Measurements from ENCODE around the gene MPC2.

Gene MPC2

GRCh38 chr1:167940264-167940663 is 3.4 kb upstream of the MPC2 start:
- H3K4me2 ChIP-seq (ENCODE audit: insufficient read depth, low read length, poor library complexity, severe bottlenecking): no peak overlapping the region
- no peak overlapping the region for H2AK5ac ChIP-seq (ENCODE audit: low read depth, low read length)
- no peak overlapping the region for H3K4me3 ChIP-seq (ENCODE audit: low read length in 2 of 2)
- peaks cover 2% of the 10 kb centered on the region for H3K79me1 ChIP-seq (ENCODE audit: low read depth, low read length)
- no peaks in the 10 kb centered on the region for H3K36me3 ChIP-seq (replicated peaks in 1 of 2; ENCODE audit: control insufficient read depth in 2 of 2, insufficient read depth in 2 of 2, low read length in 2 of 2)
- H3K27me3 ChIP-seq (ENCODE audit: control insufficient read depth in 3 of 3, insufficient read depth in 3 of 3, low read depth in 1 of 3, low read length in 3 of 3): no peaks in the 10 kb centered on the region
- H4K91ac ChIP-seq (ENCODE audit: low read depth, low read length, poor library complexity): no peak overlapping the region
- no peak overlapping the region for H3K18ac ChIP-seq (ENCODE audit: low read length)
- H2BK5ac ChIP-seq (ENCODE audit: low read length): no peak overlapping the region
- H3K27ac ChIP-seq (replicated peaks; ENCODE audit: low read length): no peak overlapping the region
- H3K4me1 ChIP-seq (ENCODE audit: control insufficient read depth in 2 of 2, insufficient read depth in 1 of 2, low read depth in 1 of 2, low read length in 2 of 2): peaks cover 0 to 3% of the 10 kb centered on the region in 2 donors
- peaks cover 0 to 2% of the 10 kb centered on the region in 2 donors for H3K9me3 ChIP-seq (replicated peaks in 1 of 2; ENCODE audit: control insufficient read depth in 2 of 2, insufficient read depth in 1 of 2, low read depth in 1 of 2, low read length in 2 of 2)
- no peak overlapping the region for H3K23ac ChIP-seq (ENCODE audit: low read depth, low read length, poor library complexity)
- H4K8ac ChIP-seq (ENCODE audit: low read depth, low read length): no peak overlapping the region
- H3K4ac ChIP-seq (ENCODE audit: low read length): no peak overlapping the region
- WGBS, 2 donors (ENCODE audit: extremely low coverage in 2 of 2, insufficient read length in 2 of 2, insufficient replicate concordance in 1 of 2): no CpG with 5 or more reads among the region's 2 CpGs
- no peak for DNase-seq (ENCODE audit: low spot score)
- H2BK12ac ChIP-seq (ENCODE audit: low read length): no peak overlapping the region
- no peak overlapping the region for H3K14ac ChIP-seq (ENCODE audit: low read length)
- no peak overlapping the region for H2BK120ac ChIP-seq (ENCODE audit: low read depth, low read length)
- H2BK15ac ChIP-seq (ENCODE audit: low read length): no peak overlapping the region
- H3K9ac ChIP-seq (ENCODE audit: low read depth, low read length, poor library complexity): no peak overlapping the region
- no peak overlapping the region for H2AFZ ChIP-seq (ENCODE audit: low read length)

DNA sequence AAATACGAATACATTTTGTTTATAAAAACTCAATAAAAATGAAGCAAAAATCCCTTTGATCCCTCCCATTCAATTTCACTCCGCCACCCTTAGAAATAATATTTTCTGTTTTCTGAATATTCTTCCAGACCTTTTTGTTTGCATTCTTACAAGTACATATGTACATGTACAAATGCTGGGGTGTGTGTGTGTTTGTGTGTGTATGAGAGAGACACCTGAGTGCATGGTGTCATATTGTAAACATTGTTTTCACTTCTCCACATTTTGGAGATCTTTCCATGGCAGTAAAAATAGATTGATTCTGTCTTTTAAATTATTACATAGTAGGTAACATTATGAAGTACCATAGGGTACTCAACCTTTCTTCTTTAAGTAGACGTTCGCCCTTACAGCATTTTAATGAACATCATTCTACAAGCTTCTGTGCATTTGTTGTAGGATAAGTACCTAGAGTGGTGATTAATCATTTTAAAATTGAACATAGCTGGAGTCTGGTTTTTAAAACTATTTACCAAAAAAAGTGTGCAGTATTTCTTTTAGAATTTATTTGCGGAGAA is 1.3 kb upstream of the MPC2 start:
- Histone ChIP-seq H3K4me3 (ENCODE audit: low read length in 2 of 2) (peak overlapping the region in 1 of 2 donors; percentile 79), H2BK15ac (ENCODE audit: low read length) (no peak overlapping the region), H2BK5ac (ENCODE audit: low read length) (no peak overlapping the region), H3K27ac (replicated peaks; ENCODE audit: low read length) (no peak overlapping the region), H3K36me3 (replicated peaks in 1 of 2; ENCODE audit: control insufficient read depth in 2 of 2, insufficient read depth in 2 of 2, low read length in 2 of 2) (no peaks in the 10 kb centered on the region), H3K4me2 (ENCODE audit: insufficient read depth, low read length, poor library complexity, severe bottlenecking) (no peak overlapping the region), H3K14ac (ENCODE audit: low read length) (no peak overlapping the region), H3K79me1 (ENCODE audit: low read depth, low read length) (peaks cover 2% of the 10 kb centered on the region), H3K27me3 (ENCODE audit: control insufficient read depth in 3 of 3, insufficient read depth in 3 of 3, low read depth in 1 of 3, low read length in 3 of 3) (no peaks in the 10 kb centered on the region), H2AK5ac (ENCODE audit: low read depth, low read length) (no peak overlapping the region), H2AFZ (ENCODE audit: low read length) (no peak overlapping the region), H3K4ac (ENCODE audit: low read length) (no peak overlapping the region), H4K91ac (ENCODE audit: low read depth, low read length, poor library complexity) (no peak overlapping the region), H4K8ac (ENCODE audit: low read depth, low read length) (no peak overlapping the region), H3K18ac (ENCODE audit: low read length) (no peak overlapping the region), H3K9me3 (replicated peaks in 1 of 2; ENCODE audit: control insufficient read depth in 2 of 2, insufficient read depth in 1 of 2, low read depth in 1 of 2, low read length in 2 of 2) (no peaks in the 10 kb centered on the region), H3K23ac (ENCODE audit: low read depth, low read length, poor library complexity) (no peak overlapping the region), H2BK12ac (ENCODE audit: low read length) (no peak overlapping the region), H3K4me1 (ENCODE audit: control insufficient read depth in 2 of 2, insufficient read depth in 1 of 2, low read depth in 1 of 2, low read length in 2 of 2) (peaks cover 0 to 8% of the 10 kb centered on the region in 2 donors), H3K9ac (ENCODE audit: low read depth, low read length, poor library complexity) (no peak overlapping the region), H2BK120ac (ENCODE audit: low read depth, low read length) (no peak overlapping the region)
- DNase-seq (ENCODE audit: low spot score): no peak
- no CpG with 5 or more reads among the region's 5 CpGs for WGBS, 2 donors (ENCODE audit: extremely low coverage in 2 of 2, insufficient read length in 2 of 2, insufficient replicate concordance in 1 of 2)

- Histone ChIP-seq H2BK5ac (ENCODE audit: low read length) (no peak overlapping the region), H3K9ac (ENCODE audit: low read depth, low read length, poor library complexity) (no peak overlapping the region), H2AK5ac (ENCODE audit: low read depth, low read length) (no peak overlapping the region), H4K8ac (ENCODE audit: low read depth, low read length) (no peak overlapping the region), H3K27ac (replicated peaks; ENCODE audit: low read length) (peak overlapping the region; percentile 95), H3K4ac (ENCODE audit: low read length) (no peak overlapping the region), H3K9me3 (replicated peaks in 1 of 2; ENCODE audit: control insufficient read depth in 2 of 2, insufficient read depth in 1 of 2, low read depth in 1 of 2, low read length in 2 of 2) (no peaks in the 10 kb centered on the region), H2BK120ac (ENCODE audit: low read depth, low read length) (no peak overlapping the region), H3K4me2 (ENCODE audit: insufficient read depth, low read length, poor library complexity, severe bottlenecking) (peak overlapping the region; percentile 69), H3K23ac (ENCODE audit: low read depth, low read length, poor library complexity) (no peak overlapping the region), H2BK12ac (ENCODE audit: low read length) (no peak overlapping the region), H3K4me1 (ENCODE audit: control insufficient read depth in 2 of 2, insufficient read depth in 1 of 2, low read depth in 1 of 2, low read length in 2 of 2) (peaks cover 0 to 8% of the 10 kb centered on the region in 2 donors), H3K36me3 (replicated peaks in 1 of 2; ENCODE audit: control insufficient read depth in 2 of 2, insufficient read depth in 2 of 2, low read length in 2 of 2) (no peaks in the 10 kb centered on the region), H3K79me1 (ENCODE audit: low read depth, low read length) (peaks cover 2% of the 10 kb centered on the region), H2AFZ (ENCODE audit: low read length) (peak overlapping the region; percentile 94), H2BK15ac (ENCODE audit: low read length) (no peak overlapping the region), H3K4me3 (ENCODE audit: low read length in 2 of 2) (peak overlapping the region; percentile 79 to 99), H3K14ac (ENCODE audit: low read length) (no peak overlapping the region), H3K27me3 (ENCODE audit: control insufficient read depth in 3 of 3, insufficient read depth in 3 of 3, low read depth in 1 of 3, low read length in 3 of 3) (no peaks in the 10 kb centered on the region), H4K91ac (ENCODE audit: low read depth, low read length, poor library complexity) (no peak overlapping the region), H3K18ac (ENCODE audit: low read length) (no peak overlapping the region)
- no peak for DNase-seq (ENCODE audit: low spot score)
- WGBS, 2 donors (ENCODE audit: extremely low coverage in 2 of 2, insufficient read length in 2 of 2, insufficient replicate concordance in 1 of 2): no CpG with 5 or more reads among the region's 5 CpGs
Observed at GRCh38 chr1:167937709-167938010, 788 bp upstream of the MPC2 start.

GRCh38 chr1:167936068-167936929 is 573 bp downstream of the MPC2 start, which contains the start of gene DCAF6:
DCAF6 (plus strand) TSS chr1:167936683; CDS start chr1:167936912, 229 bp downstream.
- peak within 1 kb of the TSS; percentile 71 for H3K4ac ChIP-seq (ENCODE audit: low read length)
- peak within 1 kb of the TSS; percentile 97 for H3K14ac ChIP-seq (ENCODE audit: low read length)
- peaks cover 0 to 8% of the 10 kb centered on the region in 2 donors for H3K4me1 ChIP-seq (ENCODE audit: control insufficient read depth in 2 of 2, insufficient read depth in 1 of 2, low read depth in 1 of 2, low read length in 2 of 2)
- H3K79me1 ChIP-seq (ENCODE audit: low read depth, low read length): peaks cover 2% of the 10 kb centered on the region
- H3K27me3 ChIP-seq (ENCODE audit: control insufficient read depth in 3 of 3, insufficient read depth in 3 of 3, low read depth in 1 of 3, low read length in 3 of 3): no peaks in the 10 kb centered on the region
- peak within 1 kb of the TSS; percentile 76 for H2BK15ac ChIP-seq (ENCODE audit: low read length)
- peak within 1 kb of the TSS; percentile 100 for H2BK5ac ChIP-seq (ENCODE audit: low read length)
- no peak within 1 kb of the TSS for H2BK120ac ChIP-seq (ENCODE audit: low read depth, low read length)
- H2AFZ ChIP-seq (ENCODE audit: low read length): peak within 1 kb of the TSS; percentile 94
- H3K9me3 ChIP-seq (replicated peaks in 1 of 2; ENCODE audit: control insufficient read depth in 2 of 2, insufficient read depth in 1 of 2, low read depth in 1 of 2, low read length in 2 of 2): no peaks in the 10 kb centered on the region
- H3K27ac ChIP-seq (replicated peaks; ENCODE audit: low read length): peak within 1 kb of the TSS; percentile 95
- H3K18ac ChIP-seq (ENCODE audit: low read length): peak within 1 kb of the TSS; percentile 98
- H2BK12ac ChIP-seq (ENCODE audit: low read length): no peak within 1 kb of the TSS
- H3K36me3 ChIP-seq (replicated peaks in 1 of 2; ENCODE audit: control insufficient read depth in 2 of 2, insufficient read depth in 2 of 2, low read length in 2 of 2): no peaks in the 10 kb centered on the region
- DNase-seq (ENCODE audit: low spot score): peak; percentile 98
- no peak within 1 kb of the TSS for H4K91ac ChIP-seq (ENCODE audit: low read depth, low read length, poor library complexity)
- peak within 1 kb of the TSS; percentile 92 for H3K23ac ChIP-seq (ENCODE audit: low read depth, low read length, poor library complexity)
- peak within 1 kb of the TSS; percentile 91 for H3K9ac ChIP-seq (ENCODE audit: low read depth, low read length, poor library complexity)
- H4K8ac ChIP-seq (ENCODE audit: low read depth, low read length): no peak within 1 kb of the TSS
- H2AK5ac ChIP-seq (ENCODE audit: low read depth, low read length): peak within 1 kb of the TSS; percentile 8
- WGBS, 2 donors (ENCODE audit: extremely low coverage in 2 of 2, insufficient read length in 2 of 2, insufficient replicate concordance in 1 of 2): no CpG with 5 or more reads among the region's 58 CpGs
- peak within 1 kb of the TSS; percentile 72 for H3K4me2 ChIP-seq (ENCODE audit: insufficient read depth, low read length, poor library complexity, severe bottlenecking)
- peak within 1 kb of the TSS; percentile 79 to 99 for H3K4me3 ChIP-seq (ENCODE audit: low read length in 2 of 2)

Data from neuronal stem cell (in vitro differentiated cells).